ENCODE measurements around the gene PTPRJ. TPM values are rescaled to one million over a fixed set of nuclear protein-coding genes. Genes with fewer than 3 reads are reported as not detected.

The PTPRJ gene
- total and polyA plus RNA-seq, 2 of the 4 experiments (the other 2 are of a cell fraction), result 5.6 to 14.9 TPM

- dilution Hi-C loops (cut with HindIII; ENCODE audit: low sequenced_read_pairs, unreplicated experiment), result no loop called here
- TF ChIP-seq CEBPB (IDR thresholded peaks at IDR 0.05; ENCODE audit: low read depth, low read length) (no peak), SMC3 (IDR thresholded peaks at IDR 0.05; ENCODE audit: low read depth, low read length) (no peak), RAD21 (IDR thresholded peaks at IDR 0.05; ENCODE audit: low read length) (no peak), BHLHE40 (IDR thresholded peaks at IDR 0.05; ENCODE audit: low read depth, low read length) (no peak)
- TF ChIP-seq, protein P1, sequence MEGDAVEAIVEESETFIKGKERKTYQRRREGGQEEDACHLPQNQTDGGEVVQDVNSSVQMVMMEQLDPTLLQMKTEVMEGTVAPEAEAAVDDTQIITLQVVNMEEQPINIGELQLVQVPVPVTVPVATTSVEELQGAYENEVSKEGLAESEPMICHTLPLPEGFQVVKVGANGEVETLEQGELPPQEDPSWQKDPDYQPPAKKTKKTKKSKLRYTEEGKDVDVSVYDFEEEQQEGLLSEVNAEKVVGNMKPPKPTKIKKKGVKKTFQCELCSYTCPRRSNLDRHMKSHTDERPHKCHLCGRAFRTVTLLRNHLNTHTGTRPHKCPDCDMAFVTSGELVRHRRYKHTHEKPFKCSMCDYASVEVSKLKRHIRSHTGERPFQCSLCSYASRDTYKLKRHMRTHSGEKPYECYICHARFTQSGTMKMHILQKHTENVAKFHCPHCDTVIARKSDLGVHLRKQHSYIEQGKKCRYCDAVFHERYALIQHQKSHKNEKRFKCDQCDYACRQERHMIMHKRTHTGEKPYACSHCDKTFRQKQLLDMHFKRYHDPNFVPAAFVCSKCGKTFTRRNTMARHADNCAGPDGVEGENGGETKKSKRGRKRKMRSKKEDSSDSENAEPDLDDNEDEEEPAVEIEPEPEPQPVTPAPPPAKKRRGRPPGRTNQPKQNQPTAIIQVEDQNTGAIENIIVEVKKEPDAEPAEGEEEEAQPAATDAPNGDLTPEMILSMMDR (conservative IDR thresholded peaks at IDR 0.05; ENCODE audit: low read depth, low read length), result no peak
These were observed 55.7 kb downstream of the PTPRJ start for GRCh38 chr11:48036011-48036410.

More at GRCh38 chr11:48036011-48036410, 55.7 kb downstream of the PTPRJ start:
- Histone ChIP-seq H3K18ac (ENCODE audit: low read depth, low read length) (no peak overlapping the region), H3K36me3 (ENCODE audit: control insufficient read depth, insufficient read depth, low read length) (0 out of 2 replicates have a peak, but pooled peaks cover 2% of the 10 kb centered on the region), H3K79me1 (ENCODE audit: low read depth in 1 of 2, low read length in 2 of 2) (peaks cover 52 to 75% of the 10 kb centered on the region in 2 experiments), H2BK15ac (ENCODE audit: low read depth, low read length) (no peak overlapping the region), H3K4me3 (ENCODE audit: insufficient read depth, low read depth, low read length) (no peak overlapping the region), H3K27me3 (ENCODE audit: control insufficient read depth, insufficient read depth, low read length) (no peaks in the 10 kb centered on the region), H3K9ac (ENCODE audit: low read depth, low read length) (no peak overlapping the region), H4K20me1 (ENCODE audit: insufficient read depth, low read length) (peaks cover 37% of the 10 kb centered on the region), H2BK20ac (ENCODE audit: low read depth, low read length) (no peak overlapping the region), H3K4ac (ENCODE audit: low read depth, low read length) (no peak overlapping the region), H2BK5ac (ENCODE audit: low read depth, low read length, poor library complexity, severe bottlenecking) (no peak overlapping the region), H4K8ac (ENCODE audit: low read depth in 2 of 2, low read length in 2 of 2) (no peak overlapping the region), H3K9me1 (ENCODE audit: insufficient read depth, low read length) (peaks cover 29% of the 10 kb centered on the region), H2AK9ac (replicated peaks; ENCODE audit: low read depth, low read length, poor library complexity) (no peak overlapping the region), H3K9me3 (ENCODE audit: control insufficient read depth, insufficient read depth, low read length) (no peaks in the 10 kb centered on the region), H3K4me1 (ENCODE audit: control insufficient read depth, insufficient read depth, low read length) (peaks cover 5% of the 10 kb centered on the region), H3K27ac (ENCODE audit: insufficient read depth, low read length) (no peak overlapping the region), H3K14ac (replicated peaks; ENCODE audit: low read depth, low read length) (no peak overlapping the region), H2BK120ac (ENCODE audit: low read depth, low read length) (no peak overlapping the region), H2AK5ac (ENCODE audit: low read depth, low read length) (no peak overlapping the region), H3K4me2 (ENCODE audit: low read depth, low read length) (no peak overlapping the region), H3K56ac (ENCODE audit: extremely low read depth, insufficient read depth, low read length) (no peak overlapping the region), H4K91ac (ENCODE audit: insufficient read depth, low read depth, low read length) (no peak overlapping the region), H2AFZ (replicated peaks; ENCODE audit: low read length, poor library complexity) (no peak overlapping the region), H4K5ac (ENCODE audit: low read depth, low read length) (no peak overlapping the region), H3K23ac (ENCODE audit: low read depth, low read length) (no peak overlapping the region)
- ATAC-seq (ENCODE audit: low read depth) (peak; percentile 79), DNase-seq (peak; percentile 31)
- CTCF ChIA-PET, result no interaction called here
- intact Hi-C loops (cut with micrococcal nuclease) (no loop called here), in situ Hi-C loops (cut with MboI; ENCODE audit: low sequenced_read_pairs) (no loop called here)
- BruUV-seq (replicated peaks), result no TSS peak
- 40% methylated on average over 1 of the region's 1 CpG; no CpG with 5 or more reads in 1 of the 2 experiments for WGBS, 2 experiments (ENCODE audit: extremely low coverage in 2 of 2, insufficient read length in 1 of 2)
- POLR2A ChIA-PET (ENCODE audit: unreplicated experiment), result no interaction called here
